Measurements from ENCODE around the gene CIBAR2.

CIBAR2 gene

GRCh38 chr16:85112364-85112763 lies at the start of gene CIBAR2:
TSS of gene CIBAR2 (minus strand) at chr16:85112472. CDS start at chr16:85112352, 120 bp downstream.
- DNase-seq (ENCODE audit: low read depth), result no peak

- DNase-seq (ENCODE audit: low read depth), result no peak
Observed at GRCh38 chr16:85159179-85159980, 47.1 kb upstream of the CIBAR2 start.

- DNase-seq (ENCODE audit: low read depth), result no peak
Observed at GRCh38 chr16:85158743-85159178, 46.5 kb upstream of the CIBAR2 start.

GRCh38 chr16:85157813-85158742 lies 45.8 kb upstream of the CIBAR2 start:
- DNase-seq (ENCODE audit: low read depth), result no peak

- DNase-seq (ENCODE audit: low read depth), result no peak
Observed at GRCh38 chr16:85157372-85157771, 45.1 kb upstream of the CIBAR2 start.

- DNase-seq (ENCODE audit: low read depth), result no peak
Observed at GRCh38 chr16:85156869-85157268, 44.6 kb upstream of the CIBAR2 start.

- DNase-seq (ENCODE audit: low read depth), result no peak
Observed at GRCh38 chr16:85156440-85156839, 44.2 kb upstream of the CIBAR2 start.

- DNase-seq (ENCODE audit: low read depth), result no peak
Observed at GRCh38 chr16:85153656-85154091, 41.4 kb upstream of the CIBAR2 start.

- no peak for DNase-seq (ENCODE audit: low read depth)
Observed at GRCh38 chr16:85153046-85153445, 40.8 kb upstream of the CIBAR2 start.

GRCh38 chr16:85152414-85153030 lies 40.2 kb upstream of the CIBAR2 start:
- DNase-seq (ENCODE audit: low read depth), result no peak

- no peak for DNase-seq (ENCODE audit: low read depth)
Observed at GRCh38 chr16:85151603-85152413, 39.5 kb upstream of the CIBAR2 start.

GRCh38 chr16:85151079-85151602 lies 38.9 kb upstream of the CIBAR2 start:
- no peak for DNase-seq (ENCODE audit: low read depth)

GRCh38 chr16:85150331-85150940 lies 38.2 kb upstream of the CIBAR2 start:
- no peak for DNase-seq (ENCODE audit: low read depth)

- no peak for DNase-seq (ENCODE audit: low read depth)
Observed at GRCh38 chr16:85149776-85150175, 37.5 kb upstream of the CIBAR2 start.

GRCh38 chr16:85148931-85149330 lies 36.7 kb upstream of the CIBAR2 start:
- DNase-seq (ENCODE audit: low read depth), result no peak

- DNase-seq (ENCODE audit: low read depth), result no peak
Observed at GRCh38 chr16:85146922-85147651, 34.8 kb upstream of the CIBAR2 start.

GRCh38 chr16:85146532-85146797 lies 34.2 kb upstream of the CIBAR2 start:
- DNase-seq (ENCODE audit: low read depth), result no peak

GRCh38 chr16:85145734-85146531 lies 33.7 kb upstream of the CIBAR2 start:
- DNase-seq (ENCODE audit: low read depth), result no peak

- DNase-seq (ENCODE audit: low read depth), result no peak
Observed at GRCh38 chr16:85145188-85145587, 32.9 kb upstream of the CIBAR2 start.

Measured in stimulated activated CD4-positive, alpha-beta T cell treated with anti-CD3 and anti-CD28 coated beads, Interleukin-2, amount 100 ng/mL, for 4 hours (primary cell).